IMR-90 (cell line): ENCODE measurements around the gene ITGB5. TPM values are rescaled to one million over a fixed set of nuclear protein-coding genes. Genes with fewer than 3 reads are reported as not detected.

Experiments
- ATAC-seq: fragments of 200-7000 bp; cut with Tn5 transposase; 2 replicates; pipeline ENCODE4 v1.9.1; 2020; ENCODE audit warnings: low read depth, mild to moderate bottlenecking, moderate library complexity
- BruUV-seq: library from RNA; stranded (reverse); fragments of 400-500 nt; replicated peaks from 2 replicates; lab custom pipeline; 2021; lab: Mats Ljungman, UMichigan
- CTCF ChIA-PET: fragments of 300-600 bp; formaldehyde crosslinking; extraction: SDS; loops from one replicate; lab custom pipeline; 2021; ENCODE audit warnings: antibody characterized with exemption; lab: Yijun Ruan, JAX
- POLR2A ChIA-PET: fragments of 300-600 bp; sonication (Branson Sonifier 250); formaldehyde crosslinking; loops from one replicate; lab custom pipeline; 2022; ENCODE audit warnings: antibody characterized with exemption; ENCODE audit not compliant: unreplicated experiment; lab: Charles Lee
- DNase-seq: peaks from one replicate; pipeline ENCODE4 v3.0.0; 2013
- H2AFZ ChIP-seq: replicated peaks from 2 replicates; pipeline ENCODE3; 2013; ENCODE audit warnings: low read length, mild to moderate bottlenecking; ENCODE audit not compliant: poor library complexity
- H2AK5ac ChIP-seq: 2 replicates; pipeline ENCODE4 v1.6.1; 2013; ENCODE audit warnings: low read depth, low read length, inconsistent platforms
- H2AK9ac ChIP-seq: replicated peaks from 2 replicates; pipeline ENCODE3; 2013; ENCODE audit warnings: mild to moderate bottlenecking, low read depth, low read length, moderate library complexity; ENCODE audit not compliant: poor library complexity
- H2BK120ac ChIP-seq: 2 replicates; pipeline ENCODE4 v1.6.1; 2013; ENCODE audit warnings: low read depth, low read length, inconsistent platforms
- H2BK15ac ChIP-seq: 3 replicates; pipeline ENCODE4 v1.6.1; 2013; ENCODE audit warnings: low read depth, low read length, inconsistent platforms
- H2BK20ac ChIP-seq: 2 replicates; pipeline ENCODE4 v1.6.1; 2013; ENCODE audit warnings: low read depth, mild to moderate bottlenecking, inconsistent platforms, low read length, moderate library complexity
- H2BK5ac ChIP-seq: 2 replicates; pipeline ENCODE4 v1.6.1; 2013; ENCODE audit warnings: mild to moderate bottlenecking, low read depth, low read length, inconsistent platforms; ENCODE audit not compliant: poor library complexity, severe bottlenecking
- H3K14ac ChIP-seq: replicated peaks from 2 replicates; pipeline ENCODE4 v1.6.1; 2013; ENCODE audit warnings: low read depth, low read length, inconsistent platforms
- H3K18ac ChIP-seq: 2 replicates; pipeline ENCODE4 v1.6.1; 2013; ENCODE audit warnings: low read depth, low read length, control low read depth
- H3K23ac ChIP-seq: 2 replicates; pipeline ENCODE4 v1.6.1; 2013; ENCODE audit warnings: low read depth, low read length, inconsistent platforms
- H3K27ac ChIP-seq: 2 replicates; pipeline ENCODE4 v1.5.1; 2013; ENCODE audit warnings: mild to moderate bottlenecking, control low read depth, low read length; ENCODE audit not compliant: insufficient read depth
- H3K27me3 ChIP-seq: 2 replicates; pipeline ENCODE4 v1.6.1; 2013; ENCODE audit warnings: low read length; ENCODE audit not compliant: control insufficient read depth, insufficient read depth
- H3K36me3 ChIP-seq: 2 replicates; pipeline ENCODE4 v1.6.1; 2013; ENCODE audit warnings: low read length, mixed read lengths; ENCODE audit not compliant: control insufficient read depth, insufficient read depth
- H3K4ac ChIP-seq: 2 replicates; pipeline ENCODE4 v1.6.1; 2013; ENCODE audit warnings: low read depth, low read length, inconsistent platforms
- H3K4me1 ChIP-seq: 2 replicates; pipeline ENCODE4 v1.6.1; 2013; ENCODE audit warnings: low read length, mixed read lengths; ENCODE audit not compliant: control insufficient read depth, insufficient read depth
- H3K4me2 ChIP-seq: 2 replicates; pipeline ENCODE4 v1.6.1; 2013; ENCODE audit warnings: low read depth, mild to moderate bottlenecking, control low read depth, low read length, moderate library complexity
- H3K4me3 ChIP-seq: 2 replicates; pipeline ENCODE4 v1.5.1; 2013; ENCODE audit warnings: low read depth, mild to moderate bottlenecking, control low read depth, low read length, moderate library complexity; ENCODE audit not compliant: insufficient read depth
- H3K56ac ChIP-seq: 2 replicates; pipeline ENCODE4 v1.6.1; 2013; ENCODE audit warnings: low read length, inconsistent platforms; ENCODE audit not compliant: insufficient read depth; ENCODE audit errors: extremely low read depth
- H3K79me1 ChIP-seq, 2 experiments: 2 replicates each; pipeline ENCODE4 v1.6.1; 2013; ENCODE audit warnings: low read length in 2 of 2, inconsistent platforms in 1 of 2, low read depth in 1 of 2
- H3K9ac ChIP-seq: 2 replicates; pipeline ENCODE4 v1.6.1; 2013; ENCODE audit warnings: low read depth, low read length, control low read depth
- H3K9me1 ChIP-seq: 2 replicates; pipeline ENCODE4 v1.6.1; 2013; ENCODE audit warnings: low read length, inconsistent platforms; ENCODE audit not compliant: insufficient read depth
- H3K9me3 ChIP-seq: 2 replicates; pipeline ENCODE4 v1.6.1; 2013; ENCODE audit warnings: low read length; ENCODE audit not compliant: control insufficient read depth, insufficient read depth
- H4K20me1 ChIP-seq: 2 replicates; pipeline ENCODE4 v1.6.1; 2013; ENCODE audit warnings: low read length, inconsistent platforms; ENCODE audit not compliant: insufficient read depth
- H4K5ac ChIP-seq: 2 replicates; pipeline ENCODE4 v1.6.1; 2013; ENCODE audit warnings: mild to moderate bottlenecking, low read depth, low read length, control low read depth
- H4K8ac ChIP-seq, 2 experiments: 2 replicates each; pipeline ENCODE4 v1.6.1; 2013; ENCODE audit warnings: low read depth in 2 of 2, low read length in 2 of 2, control low read depth in 1 of 2, inconsistent platforms in 1 of 2
- H4K91ac ChIP-seq: 2 replicates; pipeline ENCODE4 v1.6.1; 2013; ENCODE audit warnings: low read depth, low read length, inconsistent platforms; ENCODE audit not compliant: insufficient read depth
- BHLHE40 ChIP-seq: fragments of 150-350 bp; IDR thresholded peaks from 2 replicates; pipeline ENCODE4 v1.6.1; 2016; ENCODE audit warnings: mild to moderate bottlenecking, low read depth, low read length
- CEBPB ChIP-seq: IDR thresholded peaks from 2 replicates; pipeline ENCODE4 v1.6.1; 2012; ENCODE audit warnings: low read depth, low read length, improper control_type of control experiment
- CHD1 ChIP-seq: IDR thresholded peaks from 2 replicates; pipeline ENCODE4 v1.6.1; 2012; ENCODE audit warnings: low read depth, low read length, improper control_type of control experiment
- FOS ChIP-seq: fragments of 150-350 bp; IDR thresholded peaks from 2 replicates; pipeline ENCODE4 v1.6.1; 2016; ENCODE audit warnings: low read depth, low read length
- MAFK ChIP-seq: IDR thresholded peaks from 2 replicates; pipeline ENCODE4 v1.6.1; 2012; ENCODE audit warnings: low read depth, low read length, improper control_type of control experiment
- MAZ ChIP-seq: IDR thresholded peaks from 2 replicates; pipeline ENCODE4 v1.6.1; 2012; ENCODE audit warnings: low read depth, mild to moderate bottlenecking, low read length, improper control_type of control experiment, moderate library complexity, borderline replicate concordance
- MXI1 ChIP-seq: IDR thresholded peaks from 2 replicates; pipeline ENCODE4 v1.6.1; 2012; ENCODE audit warnings: low read depth, mild to moderate bottlenecking, low read length, moderate library complexity, borderline replicate concordance
- POLR2A ChIP-seq: IDR thresholded peaks from 2 replicates; pipeline ENCODE4 v1.6.1; 2012; ENCODE audit warnings: mild to moderate bottlenecking, low read depth, low read length
- RAD21 ChIP-seq: IDR thresholded peaks from 2 replicates; pipeline ENCODE4 v1.6.1; 2012; ENCODE audit warnings: low read length, improper control_type of control experiment
- RCOR1 ChIP-seq: IDR thresholded peaks from 2 replicates; pipeline ENCODE4 v1.6.1; 2012; ENCODE audit warnings: mild to moderate bottlenecking, low read length, improper control_type of control experiment; ENCODE audit not compliant: insufficient replicate concordance
- RFX5 ChIP-seq: IDR thresholded peaks from 2 replicates; pipeline ENCODE4 v1.8.0; 2012; ENCODE audit warnings: low read depth, mild to moderate bottlenecking, low read length, moderate library complexity
- SMC3 ChIP-seq: fragments of 150-350 bp; IDR thresholded peaks from 2 replicates; pipeline ENCODE4 v1.6.1; 2016; ENCODE audit warnings: low read depth, mild to moderate bottlenecking, antibody characterized with exemption, low read length, moderate library complexity
- WGBS, 2 experiments: methylation state at CpG; one replicate each; pipeline versions ENCODE4 v1.1.5 to v1.1.7; 2013; ENCODE audit warnings: missing lambda C conversion rate in 2 of 2; ENCODE audit not compliant: insufficient read length in 1 of 2; ENCODE audit errors: extremely low coverage in 2 of 2; 5-methylcytosine and 5-hydroxymethylcytosine counted together
- dilution Hi-C: fragments of 300-500 bp; cut with HindIII; formaldehyde crosslinking; loops from one replicate; pipeline ENCODE4 v1.14.3; 2018; ENCODE audit warnings: low sequenced_read_pairs; ENCODE audit not compliant: unreplicated experiment
- in situ Hi-C: fragments of 300-500 bp; cut with MboI; formaldehyde crosslinking; loops from 3 replicates; pipeline ENCODE4 v1.14.3; 2019; ENCODE audit warnings: low sequenced_read_pairs, inconsistent platforms, mixed read lengths
- intact Hi-C: fragments of 100-400 bp; cut with micrococcal nuclease; formaldehyde crosslinking; loops from 2 replicates; pipeline ENCODE4 v1.10.0; 2022
- polyA plus RNA-seq, 3 experiments: library from polyadenylated mRNA; depleted of rRNA; stranded (reverse); fragments of >200 nt; gene quantifications; 2 replicates each; pipeline ENCODE4 v1.2.3, GENCODE V29; 2012; ENCODE audit warnings: low replicate concordance in 1 of 3
- total RNA-seq: library from RNA; depleted of rRNA; stranded (reverse); fragments of >200 nt; gene quantifications from 2 replicates; pipeline ENCODE4 v1.2.3, GENCODE V29; 2012
- TF ChIP-seq, protein P1 (sequence below): conservative IDR thresholded peaks from 2 replicates; pipeline ENCODE4 v1.5.1; 2012; ENCODE audit warnings: mild to moderate bottlenecking, low read depth, low read length, improper control_type of control experiment
- TF ChIP-seq, protein P2 (sequence below): fragments of 150-350 bp; IDR thresholded peaks from 2 replicates; pipeline ENCODE4 v1.6.1; 2016; ENCODE audit warnings: low read depth, mild to moderate bottlenecking, low read length, moderate library complexity, borderline replicate concordance
- TF ChIP-seq, protein P3 (sequence below): fragments of 150-350 bp; IDR thresholded peaks from 2 replicates; pipeline ENCODE4 v1.6.1; 2017; ENCODE audit warnings: mild to moderate bottlenecking, antibody characterized with exemption, low read length, low read depth

The ITGB5 gene
- total and polyA plus RNA-seq, 2 of the 4 experiments (the other 2 are of a cell fraction): 85.0 to 101 TPM

DNA sequence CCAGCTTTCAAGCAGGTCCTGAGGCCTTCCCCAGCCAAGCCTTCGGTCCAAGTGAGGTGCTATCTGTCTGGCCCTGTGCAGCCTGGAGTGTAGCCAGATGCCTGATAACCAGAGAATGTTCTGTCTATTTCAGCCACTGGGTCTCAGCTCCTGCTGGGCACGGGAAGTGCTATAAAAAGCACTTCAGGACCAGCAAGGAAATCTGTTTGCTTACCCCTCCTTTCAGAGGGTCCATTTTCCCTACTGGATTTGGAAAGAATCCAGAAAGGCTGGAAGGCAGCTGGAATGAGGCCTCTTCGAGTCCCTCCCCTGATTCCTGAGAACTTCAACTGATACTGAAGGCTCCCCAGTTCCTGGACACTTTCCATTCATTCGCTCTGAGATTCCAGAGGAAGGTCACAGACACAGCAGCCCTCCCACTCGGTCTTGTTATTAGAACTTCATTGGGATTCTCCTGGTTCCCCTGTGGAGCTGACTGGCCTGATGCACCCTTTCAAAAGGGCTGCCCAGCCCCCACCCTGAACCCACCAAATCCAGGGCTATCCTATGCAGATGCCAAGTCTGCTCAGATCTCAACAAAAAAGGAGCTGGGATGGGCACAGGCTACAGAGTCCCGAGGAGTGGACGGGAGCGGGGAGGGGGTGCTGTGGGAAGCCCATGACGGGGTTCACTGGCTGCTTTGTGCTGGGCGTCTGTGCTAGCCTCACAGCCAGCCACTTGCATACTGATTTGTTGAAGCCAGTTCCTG, 86.5 kb downstream of the ITGB5 start:
- intact Hi-C loops (no loop called here), dilution Hi-C loops (no loop called here), in situ Hi-C loops (no loop called here)
- CTCF ChIA-PET: no interaction called here
- no peak overlapping the region; the same call in 1 of the 2 replicates for H3K4me2 ChIP-seq
- no peak overlapping the region for H3K27ac ChIP-seq
- peak overlapping the region; percentile 32; the same call in 1 of the 2 replicates for H3K4ac ChIP-seq
- H2BK20ac ChIP-seq: no peak overlapping the region
- H3K23ac ChIP-seq: no peak overlapping the region
- peak overlapping the region; percentile 10; the same call in 1 of the 2 replicates for H3K14ac ChIP-seq
- 58% methylated on average over 8 of the region's 10 CpGs; no CpG with 5 or more reads in 1 of the 2 experiments for WGBS, 2 experiments
- H4K8ac ChIP-seq: no peak overlapping the region
- H2BK5ac ChIP-seq: no peak overlapping the region
- no peak overlapping the region for H3K56ac ChIP-seq
- BruUV-seq: no TSS peak
- no peak overlapping the region for H4K5ac ChIP-seq
- peaks cover 19% of the 10 kb centered on the region for H3K36me3 ChIP-seq
- H2AFZ ChIP-seq: no peak overlapping the region
- H3K9me3 ChIP-seq: no peaks in the 10 kb centered on the region
- H2AK5ac ChIP-seq: peak overlapping the region; percentile 60
- 0 out of 3 replicates have a peak overlapping the region, but pooled peaks have one; percentile 21 for H2BK15ac ChIP-seq
- H3K79me1 ChIP-seq: peaks cover 0 to 10% of the 10 kb centered on the region in 2 experiments; a peak in 2 of 4 replicates
- H4K20me1 ChIP-seq: peaks cover 13% of the 10 kb centered on the region
- H3K27me3 ChIP-seq: no peaks in the 10 kb centered on the region
- H2BK120ac ChIP-seq: no peak overlapping the region
- H3K18ac ChIP-seq: no peak overlapping the region
- peaks cover 8% of the 10 kb centered on the region for H3K4me1 ChIP-seq
- H3K9ac ChIP-seq: no peak overlapping the region
- POLR2A ChIA-PET: no interaction called here
- DNase-seq (peak; percentile 40), ATAC-seq (peak; percentile 71)
- peaks cover 16% of the 10 kb centered on the region for H3K9me1 ChIP-seq
- H3K4me3 ChIP-seq: no peak overlapping the region
- H4K91ac ChIP-seq: peak overlapping the region; percentile 9; the same call in 1 of the 2 replicates
- peak overlapping the region; percentile 31 for H2AK9ac ChIP-seq
- TF ChIP-seq MXI1 (no peak), CHD1 (no peak), FOS (no peak), CEBPB (no peak), RFX5 (no peak), RCOR1 (no peak), RAD21 (no peak), MAZ (no peak), SMC3 (no peak), POLR2A (no peak), BHLHE40 (no peak), MAFK (no peak)
- TF ChIP-seq, protein P1, sequence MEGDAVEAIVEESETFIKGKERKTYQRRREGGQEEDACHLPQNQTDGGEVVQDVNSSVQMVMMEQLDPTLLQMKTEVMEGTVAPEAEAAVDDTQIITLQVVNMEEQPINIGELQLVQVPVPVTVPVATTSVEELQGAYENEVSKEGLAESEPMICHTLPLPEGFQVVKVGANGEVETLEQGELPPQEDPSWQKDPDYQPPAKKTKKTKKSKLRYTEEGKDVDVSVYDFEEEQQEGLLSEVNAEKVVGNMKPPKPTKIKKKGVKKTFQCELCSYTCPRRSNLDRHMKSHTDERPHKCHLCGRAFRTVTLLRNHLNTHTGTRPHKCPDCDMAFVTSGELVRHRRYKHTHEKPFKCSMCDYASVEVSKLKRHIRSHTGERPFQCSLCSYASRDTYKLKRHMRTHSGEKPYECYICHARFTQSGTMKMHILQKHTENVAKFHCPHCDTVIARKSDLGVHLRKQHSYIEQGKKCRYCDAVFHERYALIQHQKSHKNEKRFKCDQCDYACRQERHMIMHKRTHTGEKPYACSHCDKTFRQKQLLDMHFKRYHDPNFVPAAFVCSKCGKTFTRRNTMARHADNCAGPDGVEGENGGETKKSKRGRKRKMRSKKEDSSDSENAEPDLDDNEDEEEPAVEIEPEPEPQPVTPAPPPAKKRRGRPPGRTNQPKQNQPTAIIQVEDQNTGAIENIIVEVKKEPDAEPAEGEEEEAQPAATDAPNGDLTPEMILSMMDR: no peak
- TF ChIP-seq, protein P2, sequence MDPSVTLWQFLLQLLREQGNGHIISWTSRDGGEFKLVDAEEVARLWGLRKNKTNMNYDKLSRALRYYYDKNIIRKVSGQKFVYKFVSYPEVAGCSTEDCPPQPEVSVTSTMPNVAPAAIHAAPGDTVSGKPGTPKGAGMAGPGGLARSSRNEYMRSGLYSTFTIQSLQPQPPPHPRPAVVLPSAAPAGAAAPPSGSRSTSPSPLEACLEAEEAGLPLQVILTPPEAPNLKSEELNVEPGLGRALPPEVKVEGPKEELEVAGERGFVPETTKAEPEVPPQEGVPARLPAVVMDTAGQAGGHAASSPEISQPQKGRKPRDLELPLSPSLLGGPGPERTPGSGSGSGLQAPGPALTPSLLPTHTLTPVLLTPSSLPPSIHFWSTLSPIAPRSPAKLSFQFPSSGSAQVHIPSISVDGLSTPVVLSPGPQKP: no peak
- TF ChIP-seq, protein P3, sequence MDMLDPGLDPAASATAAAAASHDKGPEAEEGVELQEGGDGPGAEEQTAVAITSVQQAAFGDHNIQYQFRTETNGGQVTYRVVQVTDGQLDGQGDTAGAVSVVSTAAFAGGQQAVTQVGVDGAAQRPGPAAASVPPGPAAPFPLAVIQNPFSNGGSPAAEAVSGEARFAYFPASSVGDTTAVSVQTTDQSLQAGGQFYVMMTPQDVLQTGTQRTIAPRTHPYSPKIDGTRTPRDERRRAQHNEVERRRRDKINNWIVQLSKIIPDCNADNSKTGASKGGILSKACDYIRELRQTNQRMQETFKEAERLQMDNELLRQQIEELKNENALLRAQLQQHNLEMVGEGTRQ: no peak
